Neural progenitor cell (in vitro differentiated cells): ENCODE data around the gene ZNF280C. TPM values are rescaled to one million over a fixed set of nuclear protein-coding genes. Genes with fewer than 3 reads are reported as not detected.
"Not testable (repeated sequence)": the region's sequence is repeated elsewhere in the genome, so short reads cannot be mapped to it uniquely, and the experiment has no call there.

Source experiments
- DNase-seq: peaks from one replicate; pipeline ENCODE4 v3.0.0-alpha.2; 2016; ENCODE audit warnings: low spot score
- H2AFZ ChIP-seq: fragments of 200-600 bp; sonication (generic); replicated peaks from 2 replicates; pipeline ENCODE4 v1.6.1; 2016; ENCODE audit warnings: antibody characterized with exemption
- H3F3A ChIP-seq: fragments of 200-600 bp; sonication (generic); 2 replicates; pipeline ENCODE4 v1.6.1; 2016; ENCODE audit warnings: antibody characterized with exemption, low read depth
- H3K27ac ChIP-seq: fragments of 200-600 bp; sonication (generic); 2 replicates; pipeline ENCODE4 v1.5.1; 2016; ENCODE audit warnings: mild to moderate bottlenecking
- H3K27me3 ChIP-seq: fragments of 200-600 bp; sonication (generic); 2 replicates; pipeline ENCODE4 v1.6.1; 2016; ENCODE audit warnings: mild to moderate bottlenecking, moderate library complexity
- H3K36me3 ChIP-seq: fragments of 200-600 bp; sonication (generic); 2 replicates; pipeline ENCODE4 v1.5.1; 2016
- H3K4me1 ChIP-seq: fragments of 200-600 bp; sonication (generic); 2 replicates; pipeline ENCODE4 v1.6.1; 2016; ENCODE audit warnings: mixed run types
- H3K4me2 ChIP-seq: fragments of 200-600 bp; sonication (generic); 2 replicates; pipeline ENCODE4 v1.6.1; 2016
- H3K4me3 ChIP-seq: fragments of 200-600 bp; sonication (generic); 2 replicates; pipeline ENCODE4 v1.5.1; 2016
- H3K79me2 ChIP-seq: fragments of 200-600 bp; sonication (generic); 2 replicates; pipeline ENCODE4 v1.6.1; 2016; ENCODE audit warnings: low read depth
- H3K9ac ChIP-seq: fragments of 200-600 bp; sonication (generic); 2 replicates; pipeline ENCODE4 v1.6.1; 2016
- H3K9me3 ChIP-seq: fragments of 200-600 bp; sonication (generic); 2 replicates; pipeline ENCODE4 v1.5.1; 2016; ENCODE audit warnings: low read depth
- H4K20me1 ChIP-seq: fragments of 200-600 bp; sonication (generic); 2 replicates; pipeline ENCODE4 v1.6.1; 2016; ENCODE audit warnings: low read depth
- H3K27ac Mint-ChIP-seq: 3 replicates; pipeline ENCODE4 v1.8.0; 2021; ENCODE audit warnings: mixed read lengths
- H3K27me3 Mint-ChIP-seq: 2 replicates; pipeline ENCODE4 v1.8.0; 2022; ENCODE audit warnings: low read depth, mild to moderate bottlenecking, inconsistent platforms, moderate library complexity, mixed read lengths; ENCODE audit not compliant: insufficient read depth
- H3K36me3 Mint-ChIP-seq: 3 replicates; pipeline ENCODE4 v1.8.0; 2021; ENCODE audit warnings: mixed read lengths
- H3K4me1 Mint-ChIP-seq: 3 replicates; pipeline ENCODE4 v1.8.0; 2021; ENCODE audit warnings: mixed read lengths
- H3K4me3 Mint-ChIP-seq: 3 replicates; pipeline ENCODE4 v1.8.0; 2021; ENCODE audit warnings: mild to moderate bottlenecking, moderate library complexity, mixed read lengths
- H3K9me3 Mint-ChIP-seq: 3 replicates; pipeline ENCODE4 v1.8.0; 2020; ENCODE audit warnings: mixed read lengths
- EZH2 ChIP-seq: fragments of 200-600 bp; sonication (generic); IDR thresholded peaks from 2 replicates; pipeline ENCODE4 v1.6.1; 2017; ENCODE audit warnings: antibody characterized with exemption, mild to moderate bottlenecking, moderate library complexity
- EZH2phosphoT487 ChIP-seq: fragments of 200-600 bp; sonication (generic); IDR thresholded peaks from 2 replicates; pipeline ENCODE4 v1.6.1; 2017; ENCODE audit warnings: antibody characterized with exemption
- total RNA-seq: library from RNA; depleted of rRNA; stranded (reverse); fragments of >200 nt; gene quantifications from 2 replicates; pipeline ENCODE4 v1.2.3, GENCODE V29; 2015; ENCODE audit warnings: low replicate concordance
- TF ChIP-seq, protein P1 (sequence below): fragments of 200-600 bp; sonication (generic); IDR thresholded peaks from 2 replicates; pipeline ENCODE4 v1.5.1; 2017; ENCODE audit warnings: antibody characterized with exemption, mild to moderate bottlenecking

The ZNF280C gene
- total RNA-seq, 1 donor from 2014 or later, result 41.8 TPM

- Mint-ChIP-seq H3K9me3 (no peaks in the 10 kb centered on the region), H3K27ac (no peak overlapping the region)
- no peaks in the 10 kb centered on the region for H3K9me3 ChIP-seq
Observed at GRCh38 chrX:130282151-130282550, 13.5 kb upstream of the ZNF280C start.

DNA sequence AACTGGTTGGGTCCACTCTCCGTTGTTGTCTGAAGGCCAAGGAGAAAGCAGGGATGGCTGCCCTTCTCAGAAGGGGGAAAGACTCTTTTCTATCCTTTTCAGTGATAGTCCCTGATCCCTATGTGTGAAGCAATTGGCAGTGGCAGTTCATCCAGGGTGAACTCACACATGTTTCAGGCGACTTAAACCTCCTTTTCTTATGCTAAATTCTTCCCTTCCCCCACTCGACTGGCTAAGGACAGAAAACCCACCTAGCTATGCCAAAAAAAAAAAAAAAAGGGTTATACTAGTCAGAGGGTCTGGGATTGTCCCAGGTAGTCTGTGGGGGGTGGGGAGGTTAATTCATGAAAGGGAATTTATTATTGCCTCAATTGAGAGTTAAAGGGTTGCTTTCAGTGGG is 12.2 kb upstream of the ZNF280C start:
- no peak overlapping the region for H2AFZ ChIP-seq
- no peaks in the 10 kb centered on the region for H3K36me3 ChIP-seq
- peaks cover 30% of the 10 kb centered on the region for H3K4me1 Mint-ChIP-seq
- peaks cover 14% of the 10 kb centered on the region for H3K4me1 ChIP-seq
- H3K9ac ChIP-seq, result no peak overlapping the region
- H3K27me3 ChIP-seq, result no peaks in the 10 kb centered on the region
- no peaks in the 10 kb centered on the region for H3F3A ChIP-seq
- no peak overlapping the region for H3K27ac ChIP-seq
- H3K9me3 ChIP-seq, result no peaks in the 10 kb centered on the region
- no peak overlapping the region for H3K4me3 ChIP-seq
- H3K36me3 Mint-ChIP-seq, result no peaks in the 10 kb centered on the region
- no peak overlapping the region for H3K4me3 Mint-ChIP-seq
- TF ChIP-seq, protein P1, sequence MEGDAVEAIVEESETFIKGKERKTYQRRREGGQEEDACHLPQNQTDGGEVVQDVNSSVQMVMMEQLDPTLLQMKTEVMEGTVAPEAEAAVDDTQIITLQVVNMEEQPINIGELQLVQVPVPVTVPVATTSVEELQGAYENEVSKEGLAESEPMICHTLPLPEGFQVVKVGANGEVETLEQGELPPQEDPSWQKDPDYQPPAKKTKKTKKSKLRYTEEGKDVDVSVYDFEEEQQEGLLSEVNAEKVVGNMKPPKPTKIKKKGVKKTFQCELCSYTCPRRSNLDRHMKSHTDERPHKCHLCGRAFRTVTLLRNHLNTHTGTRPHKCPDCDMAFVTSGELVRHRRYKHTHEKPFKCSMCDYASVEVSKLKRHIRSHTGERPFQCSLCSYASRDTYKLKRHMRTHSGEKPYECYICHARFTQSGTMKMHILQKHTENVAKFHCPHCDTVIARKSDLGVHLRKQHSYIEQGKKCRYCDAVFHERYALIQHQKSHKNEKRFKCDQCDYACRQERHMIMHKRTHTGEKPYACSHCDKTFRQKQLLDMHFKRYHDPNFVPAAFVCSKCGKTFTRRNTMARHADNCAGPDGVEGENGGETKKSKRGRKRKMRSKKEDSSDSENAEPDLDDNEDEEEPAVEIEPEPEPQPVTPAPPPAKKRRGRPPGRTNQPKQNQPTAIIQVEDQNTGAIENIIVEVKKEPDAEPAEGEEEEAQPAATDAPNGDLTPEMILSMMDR, result no peak
- TF ChIP-seq EZH2phosphoT487 (no peak), EZH2 (no peak)
- peak; percentile 37 for DNase-seq
- H3K9me3 Mint-ChIP-seq, result no peaks in the 10 kb centered on the region
- H3K4me2 ChIP-seq, result no peak overlapping the region
- no peaks in the 10 kb centered on the region for H3K79me2 ChIP-seq
- H3K27me3 Mint-ChIP-seq, result peaks cover 6% of the 10 kb centered on the region
- no peaks in the 10 kb centered on the region for H4K20me1 ChIP-seq
- H3K27ac Mint-ChIP-seq, result no peak overlapping the region

More at GRCh38 chrX:130282151-130282550, 13.5 kb upstream of the ZNF280C start:
- no peaks in the 10 kb centered on the region for H3F3A ChIP-seq
- no peak overlapping the region for H3K4me2 ChIP-seq
- H3K27me3 ChIP-seq, result no peaks in the 10 kb centered on the region
- TF ChIP-seq EZH2 (no peak), EZH2phosphoT487 (no peak)
- TF ChIP-seq, protein P1, result no peak
- H3K4me1 Mint-ChIP-seq, result peaks cover 30% of the 10 kb centered on the region
- no peak overlapping the region for H3K9ac ChIP-seq
- H3K36me3 Mint-ChIP-seq, result no peaks in the 10 kb centered on the region
- H2AFZ ChIP-seq, result no peak overlapping the region
- H3K79me2 ChIP-seq, result no peaks in the 10 kb centered on the region
- no peaks in the 10 kb centered on the region for H3K36me3 ChIP-seq
- no peak overlapping the region for H3K4me3 ChIP-seq
- H3K4me3 Mint-ChIP-seq, result no peak overlapping the region
- no peak for DNase-seq
- H3K4me1 ChIP-seq, result peaks cover 14% of the 10 kb centered on the region
- H3K27me3 Mint-ChIP-seq, result peaks cover 6% of the 10 kb centered on the region
- H4K20me1 ChIP-seq, result no peaks in the 10 kb centered on the region
- no peak overlapping the region for H3K27ac ChIP-seq

DNA sequence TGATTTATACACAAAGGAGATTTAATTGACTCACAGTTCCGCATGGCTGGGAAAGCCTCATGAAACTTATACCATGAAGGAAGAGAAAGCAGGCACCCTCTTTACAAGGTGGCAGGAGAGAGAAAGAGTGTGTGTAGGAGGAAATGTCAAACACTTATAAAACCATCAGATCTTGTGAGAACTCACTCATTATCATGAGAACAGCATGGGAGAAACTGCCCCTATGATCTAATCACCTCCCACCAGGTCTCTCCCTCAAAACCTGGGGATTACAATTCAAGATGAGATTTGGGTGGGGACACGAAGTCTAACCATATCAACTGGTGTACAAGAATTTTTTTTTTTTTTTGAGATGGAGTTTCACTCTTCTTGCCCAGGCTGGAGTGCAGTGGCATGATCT is 3.6 kb upstream of the ZNF280C start:
- H3K4me3 Mint-ChIP-seq, result peak overlapping the region; percentile 1
- not testable (repeated sequence) for H3K9me3 ChIP-seq, H3K4me1 Mint-ChIP-seq, H2AFZ ChIP-seq, H3K4me2 ChIP-seq, H3K27me3 Mint-ChIP-seq, H3K9me3 Mint-ChIP-seq, DNase-seq, H3K27me3 ChIP-seq, H3K27ac Mint-ChIP-seq, H3K36me3 ChIP-seq, H3K79me2 ChIP-seq, H3K4me3 ChIP-seq, H4K20me1 ChIP-seq, H3F3A ChIP-seq, H3K9ac ChIP-seq, H3K27ac ChIP-seq, H3K36me3 Mint-ChIP-seq, H3K4me1 ChIP-seq

DNA sequence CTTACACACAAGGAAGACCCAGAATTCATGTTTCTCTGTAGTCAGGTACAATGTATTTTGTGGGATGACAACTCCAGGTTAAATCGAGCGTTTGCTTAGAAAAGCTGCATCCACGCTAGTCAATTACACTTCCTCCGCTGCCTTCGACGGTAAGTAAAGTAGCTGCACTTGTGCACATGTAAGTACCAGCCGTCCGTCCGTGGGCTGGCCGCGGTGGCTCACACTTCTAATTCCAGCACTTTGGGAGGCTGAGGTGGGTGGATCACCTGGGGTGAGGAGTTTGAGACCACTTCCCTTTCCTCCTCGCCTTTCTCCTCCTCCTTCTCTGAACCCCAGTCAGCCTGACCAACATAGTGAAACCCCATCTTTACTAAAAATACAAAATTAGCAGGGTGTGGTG is 692 bp upstream of the ZNF280C start:
- H3K27ac ChIP-seq, H3K9me3 ChIP-seq, H3K4me1 Mint-ChIP-seq, H3K9ac ChIP-seq, H3K4me1 ChIP-seq, H3K4me3 ChIP-seq, H3K27me3 Mint-ChIP-seq, H3K4me2 ChIP-seq, H2AFZ ChIP-seq, H3K27me3 ChIP-seq, H3K36me3 ChIP-seq, H3F3A ChIP-seq, DNase-seq, H4K20me1 ChIP-seq, H3K27ac Mint-ChIP-seq: not testable (repeated sequence)
- peaks cover 38% of the 10 kb centered on the region for H3K79me2 ChIP-seq
- Mint-ChIP-seq H3K36me3 (peaks cover 11% of the 10 kb centered on the region), H3K9me3 (peaks cover 23% of the 10 kb centered on the region), H3K4me3 (peak overlapping the region; percentile 99)
